IMR-90 (cell line): ENCODE results near the gene NTSR1. TPM values are rescaled to one million over a fixed set of nuclear protein-coding genes. Genes with fewer than 3 reads are reported as not detected.

Experiments
- ATAC-seq: fragments of 200-7000 bp; cut with Tn5 transposase; 2 replicates; pipeline ENCODE4 v1.9.1; 2020; ENCODE audit warnings: low read depth, mild to moderate bottlenecking, moderate library complexity
- BruUV-seq: library from RNA; stranded (reverse); fragments of 400-500 nt; replicated peaks from 2 replicates; lab custom pipeline; 2021; lab: Mats Ljungman, UMichigan
- CTCF ChIA-PET: fragments of 300-600 bp; formaldehyde crosslinking; extraction: SDS; loops from one replicate; lab custom pipeline; 2021; ENCODE audit warnings: antibody characterized with exemption; lab: Yijun Ruan, JAX
- POLR2A ChIA-PET: fragments of 300-600 bp; sonication (Branson Sonifier 250); formaldehyde crosslinking; loops from one replicate; lab custom pipeline; 2022; ENCODE audit warnings: antibody characterized with exemption; ENCODE audit not compliant: unreplicated experiment; lab: Charles Lee
- DNase-seq: peaks from one replicate; pipeline ENCODE4 v3.0.0; 2013
- H2AFZ ChIP-seq: replicated peaks from 2 replicates; pipeline ENCODE3; 2013; ENCODE audit warnings: low read length, mild to moderate bottlenecking; ENCODE audit not compliant: poor library complexity
- H2AK5ac ChIP-seq: 2 replicates; pipeline ENCODE4 v1.6.1; 2013; ENCODE audit warnings: low read depth, low read length, inconsistent platforms
- H2AK9ac ChIP-seq: replicated peaks from 2 replicates; pipeline ENCODE3; 2013; ENCODE audit warnings: mild to moderate bottlenecking, low read depth, low read length, moderate library complexity; ENCODE audit not compliant: poor library complexity
- H2BK120ac ChIP-seq: 2 replicates; pipeline ENCODE4 v1.6.1; 2013; ENCODE audit warnings: low read depth, low read length, inconsistent platforms
- H2BK15ac ChIP-seq: 3 replicates; pipeline ENCODE4 v1.6.1; 2013; ENCODE audit warnings: low read depth, low read length, inconsistent platforms
- H2BK20ac ChIP-seq: 2 replicates; pipeline ENCODE4 v1.6.1; 2013; ENCODE audit warnings: low read depth, mild to moderate bottlenecking, inconsistent platforms, low read length, moderate library complexity
- H2BK5ac ChIP-seq: 2 replicates; pipeline ENCODE4 v1.6.1; 2013; ENCODE audit warnings: mild to moderate bottlenecking, low read depth, low read length, inconsistent platforms; ENCODE audit not compliant: poor library complexity, severe bottlenecking
- H3K14ac ChIP-seq: replicated peaks from 2 replicates; pipeline ENCODE4 v1.6.1; 2013; ENCODE audit warnings: low read depth, low read length, inconsistent platforms
- H3K18ac ChIP-seq: 2 replicates; pipeline ENCODE4 v1.6.1; 2013; ENCODE audit warnings: low read depth, low read length, control low read depth
- H3K23ac ChIP-seq: 2 replicates; pipeline ENCODE4 v1.6.1; 2013; ENCODE audit warnings: low read depth, low read length, inconsistent platforms
- H3K27ac ChIP-seq: 2 replicates; pipeline ENCODE4 v1.5.1; 2013; ENCODE audit warnings: mild to moderate bottlenecking, control low read depth, low read length; ENCODE audit not compliant: insufficient read depth
- H3K27me3 ChIP-seq: 2 replicates; pipeline ENCODE4 v1.6.1; 2013; ENCODE audit warnings: low read length; ENCODE audit not compliant: control insufficient read depth, insufficient read depth
- H3K36me3 ChIP-seq: 2 replicates; pipeline ENCODE4 v1.6.1; 2013; ENCODE audit warnings: low read length, mixed read lengths; ENCODE audit not compliant: control insufficient read depth, insufficient read depth
- H3K4ac ChIP-seq: 2 replicates; pipeline ENCODE4 v1.6.1; 2013; ENCODE audit warnings: low read depth, low read length, inconsistent platforms
- H3K4me1 ChIP-seq: 2 replicates; pipeline ENCODE4 v1.6.1; 2013; ENCODE audit warnings: low read length, mixed read lengths; ENCODE audit not compliant: control insufficient read depth, insufficient read depth
- H3K4me2 ChIP-seq: 2 replicates; pipeline ENCODE4 v1.6.1; 2013; ENCODE audit warnings: low read depth, mild to moderate bottlenecking, control low read depth, low read length, moderate library complexity
- H3K4me3 ChIP-seq: 2 replicates; pipeline ENCODE4 v1.5.1; 2013; ENCODE audit warnings: low read depth, mild to moderate bottlenecking, control low read depth, low read length, moderate library complexity; ENCODE audit not compliant: insufficient read depth
- H3K56ac ChIP-seq: 2 replicates; pipeline ENCODE4 v1.6.1; 2013; ENCODE audit warnings: low read length, inconsistent platforms; ENCODE audit not compliant: insufficient read depth; ENCODE audit errors: extremely low read depth
- H3K79me1 ChIP-seq, 2 experiments: 2 replicates each; pipeline ENCODE4 v1.6.1; 2013; ENCODE audit warnings: low read length in 2 of 2, inconsistent platforms in 1 of 2, low read depth in 1 of 2
- H3K9ac ChIP-seq: 2 replicates; pipeline ENCODE4 v1.6.1; 2013; ENCODE audit warnings: low read depth, low read length, control low read depth
- H3K9me1 ChIP-seq: 2 replicates; pipeline ENCODE4 v1.6.1; 2013; ENCODE audit warnings: low read length, inconsistent platforms; ENCODE audit not compliant: insufficient read depth
- H3K9me3 ChIP-seq: 2 replicates; pipeline ENCODE4 v1.6.1; 2013; ENCODE audit warnings: low read length; ENCODE audit not compliant: control insufficient read depth, insufficient read depth
- H4K20me1 ChIP-seq: 2 replicates; pipeline ENCODE4 v1.6.1; 2013; ENCODE audit warnings: low read length, inconsistent platforms; ENCODE audit not compliant: insufficient read depth
- H4K5ac ChIP-seq: 2 replicates; pipeline ENCODE4 v1.6.1; 2013; ENCODE audit warnings: mild to moderate bottlenecking, low read depth, low read length, control low read depth
- H4K8ac ChIP-seq, 2 experiments: 2 replicates each; pipeline ENCODE4 v1.6.1; 2013; ENCODE audit warnings: low read depth in 2 of 2, low read length in 2 of 2, control low read depth in 1 of 2, inconsistent platforms in 1 of 2
- H4K91ac ChIP-seq: 2 replicates; pipeline ENCODE4 v1.6.1; 2013; ENCODE audit warnings: low read depth, low read length, inconsistent platforms; ENCODE audit not compliant: insufficient read depth
- BHLHE40 ChIP-seq: fragments of 150-350 bp; IDR thresholded peaks from 2 replicates; pipeline ENCODE4 v1.6.1; 2016; ENCODE audit warnings: mild to moderate bottlenecking, low read depth, low read length
- CEBPB ChIP-seq: IDR thresholded peaks from 2 replicates; pipeline ENCODE4 v1.6.1; 2012; ENCODE audit warnings: low read depth, low read length, improper control_type of control experiment
- CHD1 ChIP-seq: IDR thresholded peaks from 2 replicates; pipeline ENCODE4 v1.6.1; 2012; ENCODE audit warnings: low read depth, low read length, improper control_type of control experiment
- ELK1 ChIP-seq: fragments of 150-350 bp; IDR thresholded peaks from 2 replicates; pipeline ENCODE4 v1.6.1; 2016; ENCODE audit warnings: low read depth, mild to moderate bottlenecking, low read length, moderate library complexity, borderline replicate concordance
- FOS ChIP-seq: fragments of 150-350 bp; IDR thresholded peaks from 2 replicates; pipeline ENCODE4 v1.6.1; 2016; ENCODE audit warnings: low read depth, low read length
- MAFK ChIP-seq: IDR thresholded peaks from 2 replicates; pipeline ENCODE4 v1.6.1; 2012; ENCODE audit warnings: low read depth, low read length, improper control_type of control experiment
- MAZ ChIP-seq: IDR thresholded peaks from 2 replicates; pipeline ENCODE4 v1.6.1; 2012; ENCODE audit warnings: low read depth, mild to moderate bottlenecking, low read length, improper control_type of control experiment, moderate library complexity, borderline replicate concordance
- MXI1 ChIP-seq: IDR thresholded peaks from 2 replicates; pipeline ENCODE4 v1.6.1; 2012; ENCODE audit warnings: low read depth, mild to moderate bottlenecking, low read length, moderate library complexity, borderline replicate concordance
- NFE2L2 ChIP-seq: fragments of 150-350 bp; IDR thresholded peaks from 2 replicates; pipeline ENCODE4 v1.6.1; 2016; ENCODE audit warnings: low read depth, mild to moderate bottlenecking, low read length
- POLR2A ChIP-seq: IDR thresholded peaks from 2 replicates; pipeline ENCODE4 v1.6.1; 2012; ENCODE audit warnings: mild to moderate bottlenecking, low read depth, low read length
- RAD21 ChIP-seq: IDR thresholded peaks from 2 replicates; pipeline ENCODE4 v1.6.1; 2012; ENCODE audit warnings: low read length, improper control_type of control experiment
- RCOR1 ChIP-seq: IDR thresholded peaks from 2 replicates; pipeline ENCODE4 v1.6.1; 2012; ENCODE audit warnings: mild to moderate bottlenecking, low read length, improper control_type of control experiment; ENCODE audit not compliant: insufficient replicate concordance
- RFX5 ChIP-seq: IDR thresholded peaks from 2 replicates; pipeline ENCODE4 v1.8.0; 2012; ENCODE audit warnings: low read depth, mild to moderate bottlenecking, low read length, moderate library complexity
- SMC3 ChIP-seq: fragments of 150-350 bp; IDR thresholded peaks from 2 replicates; pipeline ENCODE4 v1.6.1; 2016; ENCODE audit warnings: low read depth, mild to moderate bottlenecking, antibody characterized with exemption, low read length, moderate library complexity
- USF2 ChIP-seq: fragments of 150-350 bp; IDR thresholded peaks from 2 replicates; pipeline ENCODE4 v1.6.1; 2017; ENCODE audit warnings: mild to moderate bottlenecking, antibody characterized with exemption, low read length, low read depth
- WGBS, 2 experiments: methylation state at CpG; one replicate each; pipeline versions ENCODE4 v1.1.5 to v1.1.7; 2013; ENCODE audit warnings: missing lambda C conversion rate in 2 of 2; ENCODE audit not compliant: insufficient read length in 1 of 2; ENCODE audit errors: extremely low coverage in 2 of 2; 5-methylcytosine and 5-hydroxymethylcytosine counted together
- dilution Hi-C: fragments of 300-500 bp; cut with HindIII; formaldehyde crosslinking; loops from one replicate; pipeline ENCODE4 v1.14.3; 2018; ENCODE audit warnings: low sequenced_read_pairs; ENCODE audit not compliant: unreplicated experiment
- in situ Hi-C: fragments of 300-500 bp; cut with MboI; formaldehyde crosslinking; loops from 3 replicates; pipeline ENCODE4 v1.14.3; 2019; ENCODE audit warnings: low sequenced_read_pairs, inconsistent platforms, mixed read lengths
- intact Hi-C: fragments of 100-400 bp; cut with micrococcal nuclease; formaldehyde crosslinking; loops from 2 replicates; pipeline ENCODE4 v1.10.0; 2022
- polyA plus RNA-seq, 3 experiments: library from polyadenylated mRNA; depleted of rRNA; stranded (reverse); fragments of >200 nt; gene quantifications; 2 replicates each; pipeline ENCODE4 v1.2.3, GENCODE V29; 2012; ENCODE audit warnings: low replicate concordance in 1 of 3
- total RNA-seq: library from RNA; depleted of rRNA; stranded (reverse); fragments of >200 nt; gene quantifications from 2 replicates; pipeline ENCODE4 v1.2.3, GENCODE V29; 2012
- TF ChIP-seq, protein P1 (sequence below): conservative IDR thresholded peaks from 2 replicates; pipeline ENCODE4 v1.5.1; 2012; ENCODE audit warnings: mild to moderate bottlenecking, low read depth, low read length, improper control_type of control experiment

NTSR1 gene
- total and polyA plus RNA-seq, 2 of the 4 experiments (the other 2 are of a cell fraction), result 0.54 to 1.8 TPM

DNA sequence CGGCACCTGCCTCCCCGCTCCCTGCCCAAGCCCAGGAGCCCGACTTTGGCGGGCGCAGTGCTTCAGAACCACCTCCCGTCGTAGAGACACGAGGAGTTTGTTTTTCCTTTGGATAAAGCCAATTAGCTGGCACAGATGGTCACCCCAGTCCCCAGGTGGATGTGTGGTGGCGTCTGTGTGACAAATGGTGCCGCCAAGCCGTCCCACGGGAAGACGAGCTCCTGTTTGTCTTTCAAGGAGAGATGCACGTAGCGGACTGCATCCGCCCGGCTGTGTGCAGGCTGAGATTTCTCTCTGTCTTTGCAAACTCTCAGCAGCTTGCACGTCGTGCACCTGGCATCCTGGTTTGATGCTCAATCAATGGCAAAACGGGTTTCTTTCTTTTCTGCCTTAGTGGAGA lies 71.6 kb downstream of the NTSR1 start:
- no peak overlapping the region for H3K18ac ChIP-seq
- no peak overlapping the region for H2BK15ac ChIP-seq
- no TSS peak for BruUV-seq
- H2BK20ac ChIP-seq, result no peak overlapping the region
- H2BK120ac ChIP-seq, result no peak overlapping the region
- no peaks in the 10 kb centered on the region for H3K9me3 ChIP-seq
- H3K9ac ChIP-seq, result no peak overlapping the region
- in situ Hi-C loops (no loop called here), dilution Hi-C loops (no loop called here), intact Hi-C loops (no loop called here)
- no peak overlapping the region for H3K4me2 ChIP-seq
- ChIA-PET POLR2A (no interaction called here), CTCF (interaction anchor here (2.1 kb wide), 1 partner anchor 11 kb away, joined by 8 read pairs; no protein-coding TSS in a partner anchor)
- H3K4ac ChIP-seq, result no peak overlapping the region
- no peak for DNase-seq
- no peak overlapping the region for H3K4me3 ChIP-seq
- H4K5ac ChIP-seq, result no peak overlapping the region
- no peaks in the 10 kb centered on the region for H3K79me1 ChIP-seq
- no peak for TF ChIP-seq CEBPB
- TF ChIP-seq NFE2L2, result no peak
- no peak for TF ChIP-seq MAZ
- TF ChIP-seq ELK1, result no peak
- no peak for TF ChIP-seq MAFK
- TF ChIP-seq RAD21, result no peak
- TF ChIP-seq USF2, result no peak
- no peak for TF ChIP-seq FOS
- TF ChIP-seq RFX5, result no peak
- TF ChIP-seq BHLHE40, result no peak
- no peak for TF ChIP-seq MXI1
- TF ChIP-seq, protein P1, sequence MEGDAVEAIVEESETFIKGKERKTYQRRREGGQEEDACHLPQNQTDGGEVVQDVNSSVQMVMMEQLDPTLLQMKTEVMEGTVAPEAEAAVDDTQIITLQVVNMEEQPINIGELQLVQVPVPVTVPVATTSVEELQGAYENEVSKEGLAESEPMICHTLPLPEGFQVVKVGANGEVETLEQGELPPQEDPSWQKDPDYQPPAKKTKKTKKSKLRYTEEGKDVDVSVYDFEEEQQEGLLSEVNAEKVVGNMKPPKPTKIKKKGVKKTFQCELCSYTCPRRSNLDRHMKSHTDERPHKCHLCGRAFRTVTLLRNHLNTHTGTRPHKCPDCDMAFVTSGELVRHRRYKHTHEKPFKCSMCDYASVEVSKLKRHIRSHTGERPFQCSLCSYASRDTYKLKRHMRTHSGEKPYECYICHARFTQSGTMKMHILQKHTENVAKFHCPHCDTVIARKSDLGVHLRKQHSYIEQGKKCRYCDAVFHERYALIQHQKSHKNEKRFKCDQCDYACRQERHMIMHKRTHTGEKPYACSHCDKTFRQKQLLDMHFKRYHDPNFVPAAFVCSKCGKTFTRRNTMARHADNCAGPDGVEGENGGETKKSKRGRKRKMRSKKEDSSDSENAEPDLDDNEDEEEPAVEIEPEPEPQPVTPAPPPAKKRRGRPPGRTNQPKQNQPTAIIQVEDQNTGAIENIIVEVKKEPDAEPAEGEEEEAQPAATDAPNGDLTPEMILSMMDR, result no peak
- TF ChIP-seq SMC3, result no peak
- no peak for TF ChIP-seq POLR2A
- TF ChIP-seq CHD1, result no peak
- TF ChIP-seq RCOR1, result no peak
- no peak overlapping the region for H4K91ac ChIP-seq
- 66% methylated on average over 12 of the region's 20 CpGs; no CpG with 5 or more reads in 1 of the 2 experiments for WGBS, 2 experiments
- H3K4me1 ChIP-seq, result no peaks in the 10 kb centered on the region
- H2BK5ac ChIP-seq, result no peak overlapping the region
- no peak overlapping the region for H2AFZ ChIP-seq
- H3K14ac ChIP-seq, result no peak overlapping the region
- H3K27ac ChIP-seq, result no peak overlapping the region
- no peak overlapping the region for H3K56ac ChIP-seq
- no peaks in the 10 kb centered on the region; the same call in 1 of the 2 replicates for H3K9me1 ChIP-seq
- H4K20me1 ChIP-seq, result no peaks in the 10 kb centered on the region
- no peak overlapping the region for H3K23ac ChIP-seq
- H2AK9ac ChIP-seq, result peak overlapping the region; percentile 15
- ATAC-seq, result no peak
- peaks cover 2% of the 10 kb centered on the region; the same call in 1 of the 2 replicates for H3K27me3 ChIP-seq
- H3K36me3 ChIP-seq, result no peaks in the 10 kb centered on the region
- H4K8ac ChIP-seq, result no peak overlapping the region
- no peak overlapping the region for H2AK5ac ChIP-seq
